Heart left ventricle (tissue), 13 donors: ENCODE measurements around the gene PPP1R14C.

ENCODE experiments used
- CTCF ChIP-seq, 12 donors: fragments of 200-600 bp; sonication (generic) in 4 of 12; IDR thresholded peaks; one replicate each; pipeline versions ENCODE4 v1.5.0 to v1.8.0; 2018 to 2022; ENCODE audit warnings: antibody characterized with exemption in 12 of 12, mild to moderate bottlenecking in 5 of 12
- POLR2A ChIP-seq, 2 donors: fragments of 450-650 bp; IDR thresholded peaks; one replicate each; pipeline ENCODE4 v1.6.1; 2017; ENCODE audit warnings: antibody characterized with exemption in 2 of 2, mild to moderate bottlenecking in 2 of 2, moderate library complexity in 2 of 2
- donor health status: ischemic (EF 13 %, LVEDD 7.1; RV severe dilation, severe dysfunction).
- donor health status: DM: no; HTN: yes; CAD: no.
- donor health status: DM: no; HTN: no; CAD: no.
- donor health status: ischemic (EF 25% LVEDD 6.9; RV normal size, moderate dysfunction).
- donor health status: ischemic (EF 25% LVEDD 5.7; RV mildly dilated, moderate dysfunction).
- donor health status: ischemic (EF 35%, LVEDD 5.7; RV mildly dilated, moderate dysfunction).
- donor health status: nonischemic (EF 11% LVEDD 7.7; RV severe dilation, severe dysfunction).
- donor health status: DM: yes; HTN: yes; CAD: no.
- donor health status: PGD.
- donor health status: ischemic (EF 29% LVEDD 5.4; RV normal size, mild dysfunction).
- donor health status: nonischemic (EF 23%, LVEDD 6.1; RV moderate dilation, normal function).

- no peak for TF ChIP-seq CTCF (IDR thresholded peaks at IDR 0.05)
- no peak for TF ChIP-seq POLR2A (IDR thresholded peaks at IDR 0.05)
These were observed 60.1 kb downstream of the PPP1R14C start for GRCh38 chr6:150202934-150203333.
